SJSA1 (cell line): ENCODE data around the gene TFCP2. TPM values are rescaled to one million over a fixed set of nuclear protein-coding genes. Genes with fewer than 3 reads are reported as not detected.
"Not testable (repeated sequence)": the region's sequence is repeated elsewhere in the genome, so short reads cannot be mapped to it uniquely, and the experiment has no call there.

Experiments used
- DNase-seq, 2 experiments: peaks; one replicate each; pipeline ENCODE4 v3.0.0-alpha.2; 2015 to 2020; ENCODE audit warnings: low spot score in 2 of 2, low read depth in 1 of 2
- H3K27ac ChIP-seq: fragments of 250-450 bp; sonication (Bioruptor Pico); 2 replicates; pipeline ENCODE4 v1.5.1; 2020; ENCODE audit warnings: mild to moderate bottlenecking, moderate library complexity
- H3K27me3 ChIP-seq: fragments of 250-450 bp; sonication (Bioruptor Pico); replicated peaks from 2 replicates; pipeline ENCODE4 v1.5.1; 2020; ENCODE audit warnings: mild to moderate bottlenecking, moderate library complexity
- H3K36me3 ChIP-seq: fragments of 250-450 bp; sonication (Bioruptor Pico); 2 replicates; pipeline ENCODE4 v1.5.1; 2020; ENCODE audit warnings: mild to moderate bottlenecking
- H3K4me1 ChIP-seq: fragments of 250-450 bp; sonication (Bioruptor Pico); replicated peaks from 2 replicates; pipeline ENCODE4 v1.6.1; 2021; ENCODE audit warnings: mild to moderate bottlenecking
- H3K4me3 ChIP-seq: fragments of 250-450 bp; sonication (Bioruptor Pico); 2 replicates; pipeline ENCODE4 v1.5.1; 2020; ENCODE audit warnings: mild to moderate bottlenecking
- H3K9me3 ChIP-seq: fragments of 250-450 bp; sonication (Bioruptor Pico); replicated peaks from 2 replicates; pipeline ENCODE4 v1.5.1; 2020; ENCODE audit warnings: mild to moderate bottlenecking
- total RNA-seq: library from RNA; depleted of rRNA; stranded (reverse); fragments of >200 nt; shearing (Covaris generic); gene quantifications from 2 replicates; pipeline ENCODE4 v1.2.3, GENCODE V29; 2014

The TFCP2 gene
- total RNA-seq, 1 experiment from 2014 or later, result 8.8 TPM

- DNase-seq, result no peak
- Histone ChIP-seq H3K27me3 (no peaks in the 10 kb centered on the region), H3K36me3 (peaks cover 64% of the 10 kb centered on the region), H3K9me3 (no peaks in the 10 kb centered on the region), H3K4me3 (no peak overlapping the region), H3K27ac (no peak overlapping the region), H3K4me1 (no peaks in the 10 kb centered on the region)
Observed at GRCh38 chr12:51108136-51108535, 64.8 kb downstream of the TFCP2 start.

DNA sequence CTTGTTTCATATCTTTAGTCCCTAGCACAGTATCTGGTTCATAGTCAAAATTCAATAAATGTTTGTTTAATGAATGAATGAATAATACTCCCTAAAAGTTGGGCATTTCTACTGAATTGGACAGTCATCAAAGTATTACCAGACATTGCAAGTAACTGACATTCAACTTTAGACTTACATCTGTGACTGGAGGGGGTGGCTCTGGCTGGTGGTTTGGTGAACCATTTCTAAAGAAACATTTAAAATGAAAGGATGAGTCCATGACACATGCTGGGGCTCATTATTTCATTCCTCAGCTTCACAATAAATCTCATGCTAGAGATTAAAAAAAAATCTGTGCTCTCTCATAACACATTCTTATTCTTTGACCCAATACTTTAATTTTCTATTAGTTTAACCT is 69.0 kb downstream of the TFCP2 start:
- no peak for DNase-seq
- Histone ChIP-seq H3K27ac (no peak overlapping the region), H3K36me3 (peaks cover 75% of the 10 kb centered on the region), H3K9me3 (no peaks in the 10 kb centered on the region), H3K27me3 (no peaks in the 10 kb centered on the region), H3K4me1 (no peaks in the 10 kb centered on the region), H3K4me3 (no peak overlapping the region)

GRCh38 chr12:51098611-51099010 is 74.3 kb downstream of the TFCP2 start:
- H3K4me3 ChIP-seq, result no peak overlapping the region
- H3K27me3 ChIP-seq, result no peaks in the 10 kb centered on the region
- H3K4me1 ChIP-seq, result no peaks in the 10 kb centered on the region
- DNase-seq, result no peak
- H3K9me3 ChIP-seq, result no peaks in the 10 kb centered on the region
- peaks cover 64% of the 10 kb centered on the region for H3K36me3 ChIP-seq
- H3K27ac ChIP-seq, result no peak overlapping the region

GRCh38 chr12:51090705-51091229 is 82.2 kb downstream of the TFCP2 start:
- Histone ChIP-seq H3K27ac (no peak overlapping the region), H3K9me3 (no peaks in the 10 kb centered on the region), H3K36me3 (peaks cover 12% of the 10 kb centered on the region), H3K27me3 (no peaks in the 10 kb centered on the region), H3K4me1 (no peaks in the 10 kb centered on the region), H3K4me3 (no peak overlapping the region)
- DNase-seq, result no peak

- Histone ChIP-seq H3K4me3 (no peak overlapping the region), H3K36me3 (peaks cover 5% of the 10 kb centered on the region), H3K4me1 (no peaks in the 10 kb centered on the region), H3K27me3 (no peaks in the 10 kb centered on the region), H3K27ac (no peak overlapping the region), H3K9me3 (no peaks in the 10 kb centered on the region)
- DNase-seq, result no peak
Observed at GRCh38 chr12:51087818-51088217, 85.1 kb downstream of the TFCP2 start.

DNA sequence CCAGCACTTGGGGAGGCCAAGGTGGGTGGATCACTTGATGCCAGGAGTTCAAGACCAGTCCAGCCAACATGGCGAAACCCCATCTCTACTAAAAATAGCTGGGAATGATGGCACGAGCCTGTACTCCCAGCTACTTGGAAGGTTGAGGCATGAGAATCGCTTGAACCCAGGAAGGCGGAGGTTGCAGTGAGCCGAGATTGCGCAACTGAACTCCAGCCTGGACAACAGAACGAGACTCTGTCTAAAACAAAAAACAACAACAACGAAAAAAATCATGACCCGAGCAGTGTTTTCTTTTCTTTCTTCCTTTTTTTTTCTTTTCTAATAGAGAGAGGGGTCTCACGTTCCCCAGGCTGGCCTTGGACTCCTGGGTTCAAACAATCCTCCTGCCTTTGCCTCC is 86.0 kb downstream of the TFCP2 start:
- no peak overlapping the region for H3K27ac ChIP-seq
- DNase-seq, result no peak
- H3K9me3 ChIP-seq, result no peaks in the 10 kb centered on the region
- no peak overlapping the region for H3K4me3 ChIP-seq
- H3K27me3 ChIP-seq, result no peaks in the 10 kb centered on the region
- H3K4me1 ChIP-seq, result peaks cover 4% of the 10 kb centered on the region
- H3K36me3 ChIP-seq, result peaks cover 11% of the 10 kb centered on the region

GRCh38 chr12:51085757-51086156 is 87.2 kb downstream of the TFCP2 start:
- H3K4me1 ChIP-seq, result peaks cover 11% of the 10 kb centered on the region
- no peak for DNase-seq
- H3K27me3 ChIP-seq, result no peaks in the 10 kb centered on the region
- H3K27ac ChIP-seq, result no peak overlapping the region
- H3K36me3 ChIP-seq, result peaks cover 14% of the 10 kb centered on the region
- H3K9me3 ChIP-seq, result no peaks in the 10 kb centered on the region
- no peak overlapping the region for H3K4me3 ChIP-seq

DNA sequence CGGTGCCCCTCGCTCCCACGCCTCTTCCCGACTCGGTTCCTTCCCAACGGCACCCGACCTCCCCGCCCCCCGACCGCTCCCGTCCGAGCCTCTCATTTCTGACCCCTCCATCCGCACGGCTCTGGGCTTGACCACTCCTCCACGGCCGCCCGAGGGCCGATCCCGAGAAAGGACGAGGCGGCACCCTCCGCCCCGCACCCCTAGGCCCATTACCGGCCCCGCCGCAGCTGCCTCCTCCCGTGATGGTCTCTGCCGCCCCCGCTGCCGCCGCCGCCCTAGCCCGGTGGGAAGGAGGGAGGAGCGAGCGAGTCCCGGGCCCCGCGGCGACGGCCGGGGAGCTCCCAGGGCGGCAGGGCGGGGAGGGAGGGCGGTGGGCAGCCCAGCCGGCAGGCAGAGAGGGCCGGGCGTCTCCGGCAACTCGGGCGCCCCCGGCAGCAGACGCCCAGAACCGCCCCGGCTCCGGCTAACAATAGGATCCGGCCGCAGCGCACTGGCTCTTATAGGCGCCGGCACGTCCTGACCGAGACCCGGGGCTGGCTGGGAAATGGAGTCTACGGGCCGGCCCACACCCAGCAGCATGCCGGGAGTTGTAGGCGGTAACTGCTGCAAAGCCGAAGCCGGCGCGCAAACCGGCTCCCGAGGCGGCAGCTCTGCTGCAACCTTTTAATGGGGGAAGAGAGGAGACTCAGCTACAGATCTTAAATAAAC is 89.7 kb downstream of the TFCP2 start, which contains the start of gene CSRNP2:
Gene CSRNP2 (minus strand): TSS at position 471 of the 708 bp plus-strand sequence. CDS start 7,035 bp downstream, outside the sequence.
- Histone ChIP-seq H3K4me3 (peak within 1 kb of the TSS; percentile 81), H3K27me3 (no peaks in the 10 kb centered on the region), H3K27ac (peak within 1 kb of the TSS; percentile 74), H3K9me3 (no peaks in the 10 kb centered on the region), H3K36me3 (peaks cover 26% of the 10 kb centered on the region), H3K4me1 (peaks cover 11% of the 10 kb centered on the region)
- peak; percentile 85 to 97 for DNase-seq

GRCh38 chr12:51082561-51083125 is 90.3 kb downstream of the TFCP2 start:
- Histone ChIP-seq H3K9me3 (no peaks in the 10 kb centered on the region), H3K27ac (peak overlapping the region; percentile 74), H3K4me3 (peak overlapping the region; percentile 81), H3K4me1 (peaks cover 11% of the 10 kb centered on the region), H3K36me3 (peaks cover 27% of the 10 kb centered on the region), H3K27me3 (no peaks in the 10 kb centered on the region)
- peak in 1 of 2 experiments; percentile 59 for DNase-seq

DNA sequence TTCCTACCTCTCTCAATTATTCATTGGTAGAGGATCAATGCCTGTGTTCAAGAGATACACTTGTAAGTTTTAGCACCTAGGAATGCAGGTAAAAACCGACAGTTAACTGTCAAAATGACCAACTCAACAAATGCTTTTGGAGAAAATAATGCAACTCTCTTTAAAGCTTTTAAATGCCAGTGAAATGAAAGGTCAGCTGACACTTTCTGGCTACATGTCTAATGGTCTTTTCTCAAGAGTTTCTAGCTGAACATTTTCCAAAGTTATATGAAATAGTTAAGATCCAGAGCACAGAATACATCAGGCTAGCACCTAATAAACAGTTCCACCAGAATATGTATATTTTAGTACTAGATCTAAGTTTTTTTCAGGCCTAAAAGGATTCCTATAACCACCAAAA is 91.5 kb downstream of the TFCP2 start:
- H3K36me3 ChIP-seq, result peaks cover 36% of the 10 kb centered on the region
- no peak overlapping the region for H3K27ac ChIP-seq
- H3K27me3 ChIP-seq, result no peaks in the 10 kb centered on the region
- H3K9me3 ChIP-seq, result no peaks in the 10 kb centered on the region
- H3K4me1 ChIP-seq, result peaks cover 11% of the 10 kb centered on the region
- no peak overlapping the region for H3K4me3 ChIP-seq
- no peak for DNase-seq

DNA sequence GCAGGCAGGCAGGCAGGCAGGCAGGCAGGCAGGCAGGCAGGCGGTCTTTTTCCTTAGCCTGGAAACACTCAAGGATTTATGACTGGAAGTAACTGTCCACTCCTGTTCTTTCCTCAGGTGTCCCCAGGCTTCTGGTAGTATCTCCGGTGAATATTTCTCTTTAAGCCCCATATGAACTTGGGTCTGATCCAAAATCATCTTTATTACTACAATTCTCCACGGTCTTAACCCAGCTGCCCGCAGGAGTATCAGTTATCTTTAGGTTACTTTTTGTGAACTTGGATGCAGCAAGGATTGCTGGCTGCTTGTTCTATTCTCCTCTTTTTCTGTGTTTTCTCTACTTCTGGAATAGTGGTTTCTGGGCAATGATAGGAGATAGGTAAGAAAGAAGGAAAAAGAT is 92.8 kb downstream of the TFCP2 start:
- Histone ChIP-seq H3K36me3 (peaks cover 49% of the 10 kb centered on the region), H3K27me3 (no peaks in the 10 kb centered on the region)
- DNase-seq, result no peak

DNA sequence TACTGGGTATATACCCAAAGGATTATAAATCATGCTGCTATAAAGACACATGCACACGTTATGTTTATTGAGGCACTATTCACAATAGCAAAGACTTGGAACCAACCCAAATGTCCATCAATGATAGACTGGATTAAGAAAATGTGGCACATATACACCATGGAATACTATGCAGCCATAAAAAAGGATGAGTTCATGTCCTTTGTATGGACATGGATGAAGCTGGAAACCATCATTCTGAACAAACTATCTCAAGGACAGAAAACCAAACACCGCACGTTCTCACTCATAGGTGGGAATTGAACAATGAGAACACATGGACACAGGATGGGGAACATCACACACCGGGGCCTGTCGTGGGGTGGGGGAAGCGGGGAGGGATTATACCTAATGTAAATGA is 94.1 kb downstream of the TFCP2 start:
- not testable (repeated sequence) for H3K27me3 ChIP-seq, H3K9me3 ChIP-seq, DNase-seq, H3K4me3 ChIP-seq, H3K27ac ChIP-seq
- peaks cover 60% of the 10 kb centered on the region for H3K36me3 ChIP-seq
- peaks cover 11% of the 10 kb centered on the region for H3K4me1 ChIP-seq

More for the DNA sequence above, 92.8 kb downstream of the TFCP2 start:
- peaks cover 11% of the 10 kb centered on the region for H3K4me1 ChIP-seq
- H3K4me3 ChIP-seq, result no peak overlapping the region
- H3K9me3 ChIP-seq, result no peaks in the 10 kb centered on the region
- no peak overlapping the region for H3K27ac ChIP-seq

GRCh38 chr12:51078346-51078745 is 94.6 kb downstream of the TFCP2 start:
- not testable (repeated sequence) for H3K27ac ChIP-seq, H3K9me3 ChIP-seq, H3K4me3 ChIP-seq, DNase-seq, H3K27me3 ChIP-seq
- Histone ChIP-seq H3K36me3 (peaks cover 64% of the 10 kb centered on the region), H3K4me1 (peaks cover 11% of the 10 kb centered on the region)

- Histone ChIP-seq H3K27me3 (no peaks in the 10 kb centered on the region), H3K4me1 (peaks cover 11% of the 10 kb centered on the region), H3K4me3 (no peak overlapping the region), H3K36me3 (peaks cover 64% of the 10 kb centered on the region), H3K9me3 (no peaks in the 10 kb centered on the region), H3K27ac (no peak overlapping the region)
- no peak for DNase-seq
Observed at GRCh38 chr12:51077930-51078329, 95.0 kb downstream of the TFCP2 start.
